C4-2B (cell line): ENCODE measurements around the gene CYP46A1.

ENCODE experiments used
- ZFX ChIP-seq: fragments of 450-650 bp; IDR thresholded peaks from 2 replicates; pipeline ENCODE4 v1.6.1; 2017
- TF ChIP-seq, protein P1 (sequence below): fragments of 450-650 bp; conservative IDR thresholded peaks from 2 replicates; pipeline ENCODE4 v1.5.1; 2017; ENCODE audit warnings: mild to moderate bottlenecking

DNA sequence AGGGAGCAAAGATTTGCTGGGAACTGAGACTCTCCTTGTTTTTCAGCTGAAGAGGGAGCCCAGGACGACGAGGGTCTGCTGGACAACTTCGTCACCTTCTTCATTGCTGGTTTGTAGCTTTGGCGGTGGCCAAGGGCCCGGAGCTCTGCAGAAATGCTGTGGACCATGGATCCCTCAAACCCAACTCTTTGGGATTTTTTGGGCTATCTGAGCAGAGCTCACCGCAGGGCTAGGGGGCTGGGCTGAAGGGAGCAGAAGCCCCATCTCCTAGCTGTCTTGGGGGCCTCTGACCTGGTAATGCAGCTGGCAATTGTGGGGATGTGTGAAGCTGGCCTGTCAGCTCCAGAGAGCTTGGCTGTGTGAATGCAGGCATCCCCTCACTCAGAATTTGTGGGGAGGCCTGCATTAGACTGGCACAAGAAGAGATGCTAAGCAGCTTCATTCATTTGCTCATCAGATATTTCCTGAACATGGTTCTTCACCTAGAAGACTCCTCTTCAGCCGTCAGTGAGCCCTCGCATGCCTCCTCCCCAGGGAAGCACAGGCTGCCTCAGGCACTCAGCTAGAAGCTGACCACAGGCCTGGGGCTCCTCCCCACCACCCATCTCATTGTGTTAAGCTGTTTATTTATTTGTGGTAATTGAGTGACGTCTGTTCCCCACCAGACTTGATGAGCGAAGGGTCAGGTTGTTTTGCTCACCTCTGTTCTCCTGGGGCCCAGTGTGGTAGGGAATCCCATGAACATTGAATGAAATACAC, 32.2 kb downstream of the CYP46A1 start:
- TF ChIP-seq, protein P1, sequence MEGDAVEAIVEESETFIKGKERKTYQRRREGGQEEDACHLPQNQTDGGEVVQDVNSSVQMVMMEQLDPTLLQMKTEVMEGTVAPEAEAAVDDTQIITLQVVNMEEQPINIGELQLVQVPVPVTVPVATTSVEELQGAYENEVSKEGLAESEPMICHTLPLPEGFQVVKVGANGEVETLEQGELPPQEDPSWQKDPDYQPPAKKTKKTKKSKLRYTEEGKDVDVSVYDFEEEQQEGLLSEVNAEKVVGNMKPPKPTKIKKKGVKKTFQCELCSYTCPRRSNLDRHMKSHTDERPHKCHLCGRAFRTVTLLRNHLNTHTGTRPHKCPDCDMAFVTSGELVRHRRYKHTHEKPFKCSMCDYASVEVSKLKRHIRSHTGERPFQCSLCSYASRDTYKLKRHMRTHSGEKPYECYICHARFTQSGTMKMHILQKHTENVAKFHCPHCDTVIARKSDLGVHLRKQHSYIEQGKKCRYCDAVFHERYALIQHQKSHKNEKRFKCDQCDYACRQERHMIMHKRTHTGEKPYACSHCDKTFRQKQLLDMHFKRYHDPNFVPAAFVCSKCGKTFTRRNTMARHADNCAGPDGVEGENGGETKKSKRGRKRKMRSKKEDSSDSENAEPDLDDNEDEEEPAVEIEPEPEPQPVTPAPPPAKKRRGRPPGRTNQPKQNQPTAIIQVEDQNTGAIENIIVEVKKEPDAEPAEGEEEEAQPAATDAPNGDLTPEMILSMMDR, result no peak
- TF ChIP-seq ZFX, result no peak
